Kidney (tissue), 14 donors: ENCODE results near the gene IER3IP1. TPM values are rescaled to one million over a fixed set of nuclear protein-coding genes. Genes with fewer than 3 reads are reported as not detected.

Experiments used
- DNase-seq, 5 donors: peaks; one replicate each; pipeline ENCODE4 v3.0.0-alpha.2; 2013 to 2020
- FAIRE-seq: peaks from 2 replicates; lab custom pipeline; 2012; peaks lifted over from hg19 to GRCh38; lab: Jason Lieb, UNC
- H3K27ac ChIP-seq, 2 donors: one replicate each; pipeline ENCODE4 v1.7.0; 2013; ENCODE audit warnings: low read depth in 2 of 2, low read length in 2 of 2, inconsistent platforms in 1 of 2
- H3K27me3 ChIP-seq: one replicate; pipeline ENCODE4 v1.7.1; 2013; ENCODE audit warnings: low read length, inconsistent platforms; ENCODE audit not compliant: control insufficient read depth, insufficient read depth
- H3K36me3 ChIP-seq, 3 donors: one replicate each; pipeline versions ENCODE4 v1.7.0 to v1.7.1; 2013; ENCODE audit warnings: low read length in 3 of 3, control low read depth in 1 of 3, inconsistent platforms in 1 of 3; ENCODE audit not compliant: insufficient read depth in 3 of 3, control insufficient read depth in 2 of 3
- H3K4me1 ChIP-seq, 3 donors: one replicate each; pipeline versions ENCODE4 v1.7.0 to v1.7.1; 2013; ENCODE audit warnings: low read length in 3 of 3, inconsistent platforms in 1 of 3, low read depth in 1 of 3; ENCODE audit not compliant: control insufficient read depth in 2 of 3, insufficient read depth in 2 of 3
- H3K4me3 ChIP-seq, 3 donors: one replicate each; pipeline versions ENCODE4 v1.7.0 to v1.8.1; 2013; ENCODE audit warnings: low read length in 3 of 3, control low read depth in 1 of 3, inconsistent platforms in 1 of 3
- H3K9ac ChIP-seq, 3 donors: one replicate each; pipeline versions ENCODE4 v1.7.0 to v1.7.1; 2013; ENCODE audit warnings: low read length in 3 of 3, control low read depth in 1 of 3, inconsistent platforms in 1 of 3
- H3K9me3 ChIP-seq, 3 donors: one replicate each; pipeline versions ENCODE4 v1.7.0 to v1.7.1; 2013; ENCODE audit warnings: low read length in 3 of 3, control low read depth in 1 of 3, inconsistent platforms in 1 of 3; ENCODE audit not compliant: control insufficient read depth in 2 of 3, insufficient read depth in 1 of 3
- CTCF ChIP-seq: IDR thresholded peaks from 3 replicates; pipeline ENCODE4 v1.5.1; 2012; ENCODE audit warnings: mild to moderate bottlenecking, moderate library complexity, borderline replicate concordance; ENCODE audit not compliant: insufficient read depth; ENCODE audit errors: extremely low read depth
- intact Hi-C: fragments of 100-400 bp; cut with DNase I; formaldehyde crosslinking; loops from one replicate; pipeline ENCODE4 v1.11.1; 2022
- polyA plus RNA-seq: library from polyadenylated mRNA; stranded (reverse); fragments of 350-450 nt; fragmentation: Illumina TruSeq; extraction: RNeasy Lipid Tissue Mini Kit (QIAGEN cat#74804); gene quantifications from one replicate; pipeline ENCODE4 v1.2.3, GENCODE V29; 2014; ENCODE audit warnings: low read depth, low replicate concordance; ENCODE audit not compliant: insufficient read depth
- total RNA-seq: library from RNA; stranded (reverse); fragmentation: NEBNext Ultra II Directional; extraction: Animal tissue kit (Norgen Biotek cat#: 25700); gene quantifications from one replicate; pipeline ENCODE4 v1.2.1, GENCODE V29; 2021
- donor health status: control.
- donor health status: control.
- donor health status: control.
- donor health status: control.
- donor health status: control.
- donor health status: DM: yes; HTN: yes; CAD: no.
- donor health status: Normal renal cell carcinoma (clear cell type).

Gene IER3IP1
- total and polyA plus RNA-seq, 2 donors from 2014 or later: 14.4 to 31.9 TPM

- Histone ChIP-seq H3K36me3 (peaks cover 0 to 4% (median 3%) of the 10 kb centered on the region in 3 donors), H3K4me3 (no peak overlapping the region), H3K27me3 (no peaks in the 10 kb centered on the region), H3K27ac (no peak overlapping the region), H3K9me3 (no peaks in the 10 kb centered on the region), H3K9ac (no peak overlapping the region), H3K4me1 (no peaks in the 10 kb centered on the region)
- DNase-seq (no peak), FAIRE-seq (no peak)
- intact Hi-C loops: no loop called here
- no peak for TF ChIP-seq CTCF
These were observed 55.7 kb downstream of the IER3IP1 start for GRCh38 chr18:47120428-47120827.

- FAIRE-seq: no peak
- no peaks in the 10 kb centered on the region for H3K27me3 ChIP-seq
- no peak overlapping the region for H3K4me3 ChIP-seq
- no peak overlapping the region for H3K9ac ChIP-seq
- H3K9me3 ChIP-seq: no peaks in the 10 kb centered on the region
- no peak for TF ChIP-seq CTCF
- intact Hi-C loops: no loop called here
- no peak for DNase-seq
- H3K4me1 ChIP-seq: no peaks in the 10 kb centered on the region
- H3K36me3 ChIP-seq: peaks cover 0 to 9% (median 3%) of the 10 kb centered on the region in 3 donors
- H3K27ac ChIP-seq: no peak overlapping the region
These were observed 57.2 kb downstream of the IER3IP1 start for GRCh38 chr18:47118981-47119380.

GRCh38 chr18:47115205-47115604 is 61.0 kb downstream of the IER3IP1 start:
- Histone ChIP-seq H3K4me3 (no peak overlapping the region), H3K27me3 (no peaks in the 10 kb centered on the region), H3K36me3 (peaks cover 3 to 27% (median 15%) of the 10 kb centered on the region in 3 donors), H3K9ac (no peak overlapping the region), H3K4me1 (no peaks in the 10 kb centered on the region), H3K9me3 (no peaks in the 10 kb centered on the region), H3K27ac (no peak overlapping the region)
- intact Hi-C loops: no loop called here
- DNase-seq (no peak), FAIRE-seq (no peak)
- no peak for TF ChIP-seq CTCF
